Hematopoietic multipotent progenitor cell treated with erythropoietin and hydrocortisone succinate and interleukin-3 and kit ligand, for 4 days (in vitro differentiated cells): Measurements from ENCODE around the gene FAR2.
A peak's percentile ranks its signal among the peaks of the same experiment; 100 is the strongest.
"Not testable (repeated sequence)": the region's sequence is repeated elsewhere in the genome, so short reads cannot be mapped to it uniquely, and the experiment has no call there.

Experiments used
- DNase-seq: peaks from one replicate; pipeline ENCODE4 v3.0.0-alpha.2; 2015

The FAR2 gene

GRCh38 chr12:29346769-29347421 lies 197.8 kb downstream of the FAR2 start:
- no peak for DNase-seq

GRCh38 chr12:29350080-29350479 lies 201.0 kb downstream of the FAR2 start:
- DNase-seq = peak; percentile 30

GRCh38 chr12:29354954-29355353 lies 205.9 kb downstream of the FAR2 start:
- no peak for DNase-seq

- no peak for DNase-seq
Observed at GRCh38 chr12:29365091-29365490, 216.0 kb downstream of the FAR2 start.

GRCh38 chr12:29374012-29374411 lies 224.9 kb downstream of the FAR2 start:
- DNase-seq = no peak

- DNase-seq = no peak
Observed at GRCh38 chr12:29374913-29375312, 225.8 kb downstream of the FAR2 start.

GRCh38 chr12:29376118-29376517 lies 227.0 kb downstream of the FAR2 start:
- no peak for DNase-seq

GRCh38 chr12:29380536-29381523 lies 231.8 kb downstream of the FAR2 start, which contains the start of gene ERGIC2:
Gene ERGIC2, minus strand, starts transcription at chr12:29381172. Its CDS starts 9,539 bp downstream, at chr12:29371633.
- peak; percentile 99 for DNase-seq

GRCh38 chr12:29382251-29382650 lies 233.2 kb downstream of the FAR2 start:
- no peak for DNase-seq

GRCh38 chr12:29385194-29385593 lies 236.1 kb downstream of the FAR2 start:
- not testable (repeated sequence) for DNase-seq
